ENCODE data around the gene NSUN6. TPM values are rescaled to one million over a fixed set of nuclear protein-coding genes. Genes with fewer than 3 reads are reported as not detected.

NSUN6 gene
- polyA plus RNA-seq, 1 donor (not counting 4 experiments of a cell fraction or from before 2014, with no cell fraction given), result 9.8 TPM

GRCh38 chr10:18542832-18543231 is 108.6 kb downstream of the NSUN6 start:
- Histone ChIP-seq H4K20me1 (ENCODE audit: control insufficient read depth, extremely low read depth, insufficient read depth, low read length) (no peaks in the 10 kb centered on the region), H3K9ac (ENCODE audit: control insufficient read depth, extremely low read depth, insufficient read depth, low read length) (no peak overlapping the region), H3K9me3 (ENCODE audit: control insufficient read depth, low read depth, low read length) (no peaks in the 10 kb centered on the region), H2AFZ (ENCODE audit: control insufficient read depth, low read length) (no peak overlapping the region), H3K4me2 (ENCODE audit: control insufficient read depth, extremely low read depth, insufficient read depth, low read depth, low read length) (no peak overlapping the region), H3K4me1 (ENCODE audit: control insufficient read depth, extremely low read depth, insufficient read depth, low read length) (no peaks in the 10 kb centered on the region), H3K27me3 (ENCODE audit: control insufficient read depth, extremely low read depth, insufficient read depth, low read length) (no peaks in the 10 kb centered on the region), H3K4me3 (ENCODE audit: control insufficient read depth in 2 of 3, extremely low read depth in 1 of 3, insufficient read depth in 2 of 3, low read depth in 1 of 3, low read length in 3 of 3) (no peak overlapping the region), H3K79me2 (ENCODE audit: control insufficient read depth, insufficient read depth, low read length) (no peaks in the 10 kb centered on the region), H3K27ac (ENCODE audit: control insufficient read depth, insufficient read depth, low read length) (no peak overlapping the region), H3K36me3 (ENCODE audit: control insufficient read depth in 2 of 2, extremely low read depth in 1 of 2, insufficient read depth in 2 of 2, low read length in 2 of 2) (peaks cover 0 to 3% of the 10 kb centered on the region in 2 experiments), H3K9me1 (ENCODE audit: control insufficient read depth, extremely low read depth, insufficient read depth, low read length) (no peaks in the 10 kb centered on the region)
- dilution Hi-C loops (cut with MboI; ENCODE audit: extremely low pct_ligation_motif_present, low sequenced_read_pairs), result no loop called here
- FAIRE-seq (no peak), DNase-seq (ENCODE audit: low read depth, low spot score) (no peak)
- no peak for TF ChIP-seq EZH2 (IDR thresholded peaks at IDR 0.05; ENCODE audit: low read length)
- TF ChIP-seq CTCF (optimal IDR thresholded peaks at IDR 0.05 in 1 of 3, IDR thresholded peaks at IDR 0.05 in 1 of 3, conservative IDR thresholded peaks at IDR 0.05 in 1 of 3; ENCODE audit: extremely low read depth in 1 of 3, insufficient read depth in 2 of 3, low read length in 3 of 3), result no peak

- H2AFZ ChIP-seq (ENCODE audit: control insufficient read depth, low read length), result no peak overlapping the region
- no peak overlapping the region for H3K4me2 ChIP-seq (ENCODE audit: control insufficient read depth, extremely low read depth, insufficient read depth, low read depth, low read length)
- H3K9ac ChIP-seq (ENCODE audit: control insufficient read depth, extremely low read depth, insufficient read depth, low read length), result no peak overlapping the region
- FAIRE-seq (no peak), DNase-seq (ENCODE audit: low read depth, low spot score) (no peak)
- H3K4me1 ChIP-seq (ENCODE audit: control insufficient read depth, extremely low read depth, insufficient read depth, low read length), result no peaks in the 10 kb centered on the region
- H3K36me3 ChIP-seq (ENCODE audit: control insufficient read depth in 2 of 2, extremely low read depth in 1 of 2, insufficient read depth in 2 of 2, low read length in 2 of 2), result peaks cover 0 to 3% of the 10 kb centered on the region in 2 experiments
- H3K27me3 ChIP-seq (ENCODE audit: control insufficient read depth, extremely low read depth, insufficient read depth, low read length), result no peaks in the 10 kb centered on the region
- dilution Hi-C loops (cut with MboI; ENCODE audit: extremely low pct_ligation_motif_present, low sequenced_read_pairs), result no loop called here
- no peaks in the 10 kb centered on the region for H3K9me3 ChIP-seq (ENCODE audit: control insufficient read depth, low read depth, low read length)
- no peak overlapping the region for H3K4me3 ChIP-seq (ENCODE audit: control insufficient read depth in 2 of 3, extremely low read depth in 1 of 3, insufficient read depth in 2 of 3, low read depth in 1 of 3, low read length in 3 of 3)
- no peaks in the 10 kb centered on the region for H4K20me1 ChIP-seq (ENCODE audit: control insufficient read depth, extremely low read depth, insufficient read depth, low read length)
- no peaks in the 10 kb centered on the region for H3K9me1 ChIP-seq (ENCODE audit: control insufficient read depth, extremely low read depth, insufficient read depth, low read length)
- TF ChIP-seq CTCF (optimal IDR thresholded peaks at IDR 0.05 in 1 of 3, IDR thresholded peaks at IDR 0.05 in 1 of 3, conservative IDR thresholded peaks at IDR 0.05 in 1 of 3; ENCODE audit: extremely low read depth in 1 of 3, insufficient read depth in 2 of 3, low read length in 3 of 3) (no peak), EZH2 (IDR thresholded peaks at IDR 0.05; ENCODE audit: low read length) (no peak)
- H3K27ac ChIP-seq (ENCODE audit: control insufficient read depth, insufficient read depth, low read length), result no peak overlapping the region
- no peaks in the 10 kb centered on the region for H3K79me2 ChIP-seq (ENCODE audit: control insufficient read depth, insufficient read depth, low read length)
Measured at GRCh38 chr10:18540195-18540594, 111.2 kb downstream of the NSUN6 start.
